HUDEP-2 (cell line): ENCODE data around the gene LAMP1.
"Not testable (repeated sequence)": the region's sequence is repeated elsewhere in the genome, so short reads cannot be mapped to it uniquely, and the experiment has no call there.

Experiments used
- DNase-seq, 76 experiments: peaks; one replicate each; lab custom pipeline; 2025; ENCODE audit not compliant: unreplicated experiment in 76 of 76; lab: John Stamatoyannopoulos, UW

Gene LAMP1

GRCh38 chr13:113297370-113298042 is 467 bp downstream of the LAMP1 start:
- peak in 5 of 76 experiments; percentile 13 to 37 (median 16) for DNase-seq

DNA sequence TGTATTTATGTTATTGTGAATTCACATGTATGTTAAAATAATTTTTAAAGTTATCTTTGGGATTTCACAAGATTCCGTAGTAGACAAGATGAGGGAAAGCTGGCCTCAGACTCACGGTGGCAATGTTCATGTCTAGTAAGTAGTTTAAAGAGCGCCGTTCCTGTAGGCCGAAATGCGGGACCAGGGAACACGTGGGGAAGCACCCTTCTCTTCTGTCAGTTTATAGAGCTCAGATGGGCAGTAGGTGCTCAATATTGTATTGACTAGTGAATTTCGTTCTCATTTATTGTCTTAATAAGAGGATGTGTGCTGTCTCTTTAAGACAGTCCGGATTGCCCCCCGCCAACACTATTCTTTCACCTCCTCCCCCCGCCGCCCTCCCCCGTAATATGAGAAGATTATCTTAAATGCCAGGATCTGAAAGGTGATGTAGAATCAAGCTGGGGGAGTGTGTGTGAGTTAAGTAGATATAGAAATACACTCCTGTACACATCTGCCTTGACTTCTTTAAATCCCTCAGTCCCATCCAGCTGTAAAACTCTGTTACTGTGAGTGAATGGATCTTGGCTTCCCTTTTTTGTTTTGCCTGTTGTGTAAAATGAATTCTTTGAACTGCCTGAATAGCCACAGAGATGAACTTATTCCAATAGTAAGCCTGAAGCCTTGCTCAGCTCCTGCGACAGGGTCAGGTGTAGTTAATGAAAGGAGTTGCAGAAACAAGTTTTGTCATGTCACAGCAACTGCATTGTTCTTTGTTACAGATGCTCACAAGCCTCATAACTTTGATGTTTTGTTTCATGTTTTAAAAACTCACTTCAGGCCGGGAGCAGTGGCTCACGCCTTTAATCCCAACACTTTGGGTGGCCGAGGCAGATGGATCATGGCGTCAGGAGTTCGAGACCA is 1.3 kb downstream of the LAMP1 start:
- DNase-seq: peak in 28 of 76 experiments; percentile 4 to 48 (median 16)

DNA sequence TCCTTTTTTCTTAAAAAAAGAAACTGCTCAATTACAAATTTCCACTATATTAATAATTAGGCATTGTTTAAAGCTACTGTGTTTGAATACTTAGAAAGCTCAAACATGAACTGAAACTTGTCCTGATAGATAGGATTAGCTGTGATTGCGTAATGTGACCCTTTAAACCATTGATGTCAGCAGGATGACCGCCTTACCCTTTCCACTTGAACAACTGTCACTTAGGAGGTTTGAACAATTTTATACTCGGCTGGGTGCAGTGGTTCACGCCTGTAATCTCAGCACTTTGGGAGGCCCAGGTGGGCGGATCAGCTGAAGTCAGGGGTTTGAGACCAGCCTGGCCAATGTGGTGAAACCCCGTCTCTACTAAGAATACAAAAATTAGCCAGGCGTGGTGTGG is 2.9 kb downstream of the LAMP1 start:
- DNase-seq: no peak

DNA sequence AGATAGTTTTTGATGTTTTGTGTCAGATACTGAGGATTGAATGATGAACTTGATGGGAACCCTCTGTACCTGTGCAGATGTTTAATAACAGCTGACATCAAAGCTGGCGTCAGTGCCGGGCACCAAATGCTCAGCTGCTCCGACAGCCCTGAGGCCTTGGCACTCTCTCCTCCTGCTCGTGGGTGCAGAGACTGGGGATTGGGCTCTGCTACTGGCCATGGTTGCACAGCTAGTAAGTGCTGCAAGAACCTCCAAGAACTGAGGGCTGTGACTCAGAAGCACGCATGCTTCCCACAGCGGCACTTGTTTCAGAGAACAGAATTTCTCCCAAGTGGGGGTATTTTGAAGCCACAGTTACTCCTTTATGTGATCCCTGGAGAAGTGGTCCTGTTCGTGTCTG is 5.9 kb downstream of the LAMP1 start:
- DNase-seq: no peak

DNA sequence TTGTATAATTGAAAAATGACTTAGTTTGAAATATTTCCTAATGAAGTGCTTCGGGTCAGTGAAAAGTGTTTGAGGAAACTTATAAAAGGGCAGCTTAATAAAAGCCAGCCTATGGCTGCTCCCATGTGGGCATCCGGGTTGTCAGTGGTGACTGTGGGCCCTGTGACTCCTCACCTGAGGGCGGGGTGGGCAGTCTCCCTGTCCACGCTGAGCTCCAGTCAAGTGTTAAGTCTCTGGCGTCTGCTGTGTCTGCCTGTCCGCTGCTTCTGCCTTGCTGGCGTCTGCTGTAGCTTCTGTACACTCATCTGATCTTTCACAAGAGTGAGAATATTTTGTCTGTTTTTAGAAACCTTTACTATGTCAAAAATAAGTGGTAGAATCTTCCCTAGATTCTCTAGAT is 7.1 kb downstream of the LAMP1 start:
- DNase-seq: no peak

DNA sequence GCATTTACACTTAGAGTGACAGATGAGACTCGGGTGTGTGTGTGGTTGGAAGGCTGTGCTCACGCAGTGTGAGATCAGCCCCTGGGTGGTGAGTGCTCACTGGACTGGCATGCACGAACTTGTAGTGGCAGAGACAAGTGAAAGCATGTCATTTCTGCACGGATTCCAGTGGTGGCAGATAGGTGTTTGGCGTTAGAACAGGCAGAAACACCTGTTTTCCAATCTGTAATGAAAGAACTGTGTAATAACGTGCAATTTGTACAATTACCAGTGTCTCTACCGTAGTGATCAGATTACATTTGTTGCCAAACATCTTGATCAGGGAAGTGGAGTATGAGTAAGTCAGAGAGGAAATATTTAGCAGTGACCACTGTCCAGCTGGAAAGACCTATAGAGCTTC is 8.2 kb downstream of the LAMP1 start:
- DNase-seq: no peak

- no peak for DNase-seq
Measured at GRCh38 chr13:113307491-113307890, 10.5 kb downstream of the LAMP1 start.

- no peak for DNase-seq
Measured at GRCh38 chr13:113309473-113309872, 12.4 kb downstream of the LAMP1 start.

DNA sequence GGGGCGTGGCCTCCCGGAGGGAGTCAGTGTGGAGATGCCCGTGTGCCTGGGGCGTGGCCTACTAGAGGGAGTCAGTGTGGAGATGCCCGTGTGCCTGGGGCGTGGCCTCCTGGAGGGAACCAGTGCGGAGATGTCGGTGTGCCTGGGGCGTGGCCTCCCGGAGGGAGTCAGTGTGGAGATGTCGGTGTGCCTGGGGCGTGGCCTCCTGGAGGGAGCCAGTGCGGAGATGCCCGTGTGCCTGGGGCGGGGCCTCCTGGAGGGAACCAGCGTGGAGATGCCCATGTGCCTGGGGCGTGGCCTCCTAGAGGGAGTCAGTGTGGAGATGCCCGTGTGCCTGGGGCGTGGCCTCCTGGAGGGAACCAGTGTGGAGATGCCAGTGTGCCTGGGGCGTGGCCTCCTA is 17.1 kb downstream of the LAMP1 start:
- DNase-seq: not testable (repeated sequence)

GRCh38 chr13:113314895-113315470 is 17.9 kb downstream of the LAMP1 start:
- not testable (repeated sequence) for DNase-seq

DNA sequence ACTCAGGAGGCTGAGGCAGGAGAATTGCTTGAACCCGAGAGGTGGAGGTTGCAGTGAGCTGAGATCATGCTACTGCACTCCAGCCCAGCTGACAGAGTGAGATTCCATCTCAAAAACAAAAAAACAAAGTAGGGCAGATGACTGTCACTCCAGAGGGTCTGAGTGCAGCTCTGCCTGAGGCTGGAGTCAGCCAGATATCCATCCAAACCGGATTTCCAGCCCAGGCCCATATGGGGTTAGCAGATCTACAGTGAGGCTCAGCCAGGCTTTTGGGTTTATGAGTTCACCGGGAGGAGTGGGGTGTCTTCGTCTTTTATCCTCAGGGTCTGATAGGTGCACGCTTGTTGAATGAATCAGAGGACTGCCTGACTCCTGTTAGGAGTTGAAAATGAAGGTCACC is 19.0 kb downstream of the LAMP1 start:
- DNase-seq: no peak

- no peak for DNase-seq
Measured at GRCh38 chr13:113317031-113317430, 20.0 kb downstream of the LAMP1 start.

DNA sequence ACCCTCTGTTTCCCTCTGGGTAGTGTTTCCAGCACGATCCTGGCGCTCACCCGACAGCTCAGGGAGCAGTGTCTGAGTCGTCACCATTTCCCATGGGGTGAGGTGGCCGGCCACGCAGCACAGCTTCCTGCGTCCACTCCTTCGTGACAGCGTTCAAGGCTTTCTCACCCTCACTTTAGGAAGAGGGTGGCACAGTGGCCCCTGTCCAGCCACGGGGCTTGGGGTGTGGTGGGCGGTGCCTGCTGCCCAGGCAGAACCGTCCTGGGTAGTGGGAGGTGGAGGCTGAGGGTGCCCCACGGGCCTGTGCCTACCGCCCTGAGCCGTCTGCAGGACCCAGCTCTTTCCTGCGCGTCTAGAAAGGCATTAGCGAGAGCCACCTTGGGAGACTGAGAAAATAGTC is 21.9 kb downstream of the LAMP1 start:
- DNase-seq: no peak

GRCh38 chr13:113319371-113319770 is 22.3 kb downstream of the LAMP1 start:
- no peak for DNase-seq

- DNase-seq: no peak
Measured at GRCh38 chr13:113320226-113320875, 23.3 kb downstream of the LAMP1 start.

GRCh38 chr13:113321546-113321945 is 24.5 kb downstream of the LAMP1 start:
- DNase-seq: no peak

DNA sequence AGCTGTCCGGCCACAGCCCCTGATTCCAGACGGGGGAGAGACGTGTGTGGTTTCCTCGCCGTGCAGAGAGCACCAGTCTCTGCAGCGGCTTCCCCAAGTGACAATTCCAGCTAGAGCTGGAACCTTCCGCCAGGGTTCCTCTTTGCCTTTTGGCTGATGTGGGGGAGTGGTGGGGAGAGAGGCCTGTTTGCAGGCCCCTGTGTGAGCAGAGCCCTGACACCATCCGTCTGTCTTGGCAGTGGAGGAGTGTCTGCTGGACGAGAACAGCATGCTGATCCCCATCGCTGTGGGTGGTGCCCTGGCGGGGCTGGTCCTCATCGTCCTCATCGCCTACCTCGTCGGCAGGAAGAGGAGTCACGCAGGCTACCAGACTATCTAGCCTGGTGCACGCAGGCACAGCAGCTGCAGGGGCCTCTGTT is 25.0 kb downstream of the LAMP1 start:
- no peak for DNase-seq

DNA sequence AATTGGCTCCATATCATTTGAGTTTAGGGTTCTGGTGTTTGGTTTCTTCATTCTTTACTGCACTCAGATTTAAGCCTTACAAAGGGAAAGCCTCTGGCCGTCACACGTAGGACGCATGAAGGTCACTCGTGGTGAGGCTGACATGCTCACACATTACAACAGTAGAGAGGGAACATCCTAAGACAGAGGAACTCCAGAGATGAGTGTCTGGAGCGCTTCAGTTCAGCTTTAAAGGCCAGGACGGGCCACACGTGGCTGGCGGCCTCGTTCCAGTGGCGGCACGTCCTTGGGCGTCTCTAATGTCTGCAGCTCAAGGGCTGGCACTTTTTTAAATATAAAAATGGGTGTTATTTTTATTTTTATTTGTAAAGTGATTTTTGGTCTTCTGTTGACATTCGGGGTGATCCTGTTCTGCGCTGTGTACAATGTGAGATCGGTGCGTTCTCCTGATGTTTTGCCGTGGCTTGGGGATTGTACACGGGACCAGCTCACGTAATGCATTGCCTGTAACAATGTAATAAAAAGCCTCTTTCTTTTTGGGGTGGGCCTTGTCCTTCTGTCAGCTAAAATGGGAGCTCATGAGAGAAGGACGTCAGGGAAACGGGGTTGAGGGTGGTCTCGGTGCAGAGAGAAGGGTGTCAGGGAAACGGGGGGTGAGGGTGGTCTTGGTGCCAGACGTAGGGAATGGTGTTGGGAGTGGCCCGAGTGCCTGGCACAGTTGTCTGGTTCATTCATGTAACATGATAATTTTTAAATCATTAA is 26.0 kb downstream of the LAMP1 start:
- no peak for DNase-seq

DNA sequence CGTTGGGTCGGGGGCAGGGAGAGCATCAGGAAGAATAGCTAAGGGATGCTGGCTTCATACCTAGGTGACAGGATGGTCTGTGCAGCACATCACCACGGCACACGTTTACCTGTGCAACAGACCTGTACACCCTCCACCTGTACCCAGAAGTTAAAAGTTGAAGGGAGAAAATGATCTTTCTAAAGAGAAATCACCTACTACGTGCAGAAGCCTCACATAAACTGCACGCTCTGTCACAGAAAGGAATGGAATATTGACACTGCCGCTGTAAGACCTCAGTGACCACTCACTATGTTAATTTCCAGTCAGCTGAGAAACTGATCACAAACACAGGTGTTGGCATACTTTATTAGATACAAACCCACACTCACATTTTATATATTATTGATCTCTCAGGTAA is 26.8 kb downstream of the LAMP1 start:
- DNase-seq: no peak

DNA sequence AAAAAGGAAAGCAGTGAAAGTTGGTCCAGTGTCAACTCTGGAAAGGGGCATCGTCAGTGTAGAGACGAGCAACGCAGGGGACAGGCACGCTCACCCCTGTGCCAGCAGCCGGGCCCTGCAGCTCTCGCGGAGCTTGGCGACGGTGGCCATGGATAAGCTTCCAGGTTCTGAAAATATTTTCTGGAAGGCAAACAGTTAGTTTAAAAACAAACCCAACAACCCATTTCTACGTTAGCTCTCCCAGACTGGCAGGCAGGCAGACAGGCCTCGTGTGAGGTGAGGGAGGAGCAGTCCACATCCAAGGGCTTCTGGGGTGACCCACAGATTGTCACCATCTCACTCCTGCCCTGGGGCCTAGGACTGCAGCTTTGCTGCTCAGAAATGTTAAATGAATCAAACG is 27.4 kb downstream of the LAMP1 start:
- no peak for DNase-seq
